ENCODE results near the gene PTGFRN. TPM values are rescaled to one million over a fixed set of nuclear protein-coding genes. Genes with fewer than 3 reads are reported as not detected.

PTGFRN gene
- total RNA-seq, 2 donors from 2014 or later: 41.6 to 43.2 TPM

DNA sequence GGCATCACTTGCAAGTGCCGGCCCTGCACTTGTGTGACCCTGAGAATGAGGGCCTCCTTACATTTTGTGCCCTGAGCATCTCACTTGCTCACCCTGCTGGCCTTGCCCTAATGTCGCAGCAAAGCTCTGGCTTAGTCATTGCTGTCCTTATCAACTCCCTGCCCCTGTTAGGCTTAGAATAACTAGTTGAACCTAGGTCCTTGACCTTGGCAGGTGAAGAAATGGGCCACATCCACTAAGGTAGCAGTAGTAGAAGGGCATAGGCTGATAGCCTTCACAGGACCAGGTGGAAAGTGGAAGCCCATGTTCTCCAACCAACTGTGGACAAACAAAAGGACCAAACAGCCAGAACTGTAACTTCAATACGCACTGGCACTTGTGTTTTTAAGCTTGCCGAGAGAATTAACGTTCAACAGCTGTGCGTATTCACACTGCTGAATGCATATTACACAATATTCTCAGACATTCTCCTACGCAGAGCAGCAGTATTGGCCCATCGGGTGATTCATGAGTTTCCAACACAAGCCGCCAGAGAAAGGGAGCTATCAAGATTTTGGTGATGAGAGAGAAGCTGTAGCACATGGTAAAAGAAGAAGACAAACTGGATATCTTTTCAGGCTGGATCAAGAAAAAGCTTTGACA, 27.7 kb upstream of the PTGFRN start:
- Mint-ChIP-seq H3K9me3 (no peaks in the 10 kb centered on the region), H3K4me3 (no peak overlapping the region), H3K4me1 (no peaks in the 10 kb centered on the region), H3K27me3 (ENCODE audit: insufficient read depth) (no peaks in the 10 kb centered on the region), H3K27ac (peak overlapping the region; percentile 37), H3K36me3 (ENCODE audit: low read depth) (no peaks in the 10 kb centered on the region)
- H3K4me3 ChIP-seq (ENCODE audit: low read length): no peak overlapping the region
- no peak overlapping the region for H3K9ac ChIP-seq (ENCODE audit: extremely low read depth, low read length, poor library complexity, severe bottlenecking)
- TF ChIP-seq, protein P1, sequence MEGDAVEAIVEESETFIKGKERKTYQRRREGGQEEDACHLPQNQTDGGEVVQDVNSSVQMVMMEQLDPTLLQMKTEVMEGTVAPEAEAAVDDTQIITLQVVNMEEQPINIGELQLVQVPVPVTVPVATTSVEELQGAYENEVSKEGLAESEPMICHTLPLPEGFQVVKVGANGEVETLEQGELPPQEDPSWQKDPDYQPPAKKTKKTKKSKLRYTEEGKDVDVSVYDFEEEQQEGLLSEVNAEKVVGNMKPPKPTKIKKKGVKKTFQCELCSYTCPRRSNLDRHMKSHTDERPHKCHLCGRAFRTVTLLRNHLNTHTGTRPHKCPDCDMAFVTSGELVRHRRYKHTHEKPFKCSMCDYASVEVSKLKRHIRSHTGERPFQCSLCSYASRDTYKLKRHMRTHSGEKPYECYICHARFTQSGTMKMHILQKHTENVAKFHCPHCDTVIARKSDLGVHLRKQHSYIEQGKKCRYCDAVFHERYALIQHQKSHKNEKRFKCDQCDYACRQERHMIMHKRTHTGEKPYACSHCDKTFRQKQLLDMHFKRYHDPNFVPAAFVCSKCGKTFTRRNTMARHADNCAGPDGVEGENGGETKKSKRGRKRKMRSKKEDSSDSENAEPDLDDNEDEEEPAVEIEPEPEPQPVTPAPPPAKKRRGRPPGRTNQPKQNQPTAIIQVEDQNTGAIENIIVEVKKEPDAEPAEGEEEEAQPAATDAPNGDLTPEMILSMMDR (conservative IDR thresholded peaks at IDR 0.05): peak; percentile 82
- H3K27ac ChIP-seq (ENCODE audit: low read depth, low read length): no peak overlapping the region
- H3K27me3 ChIP-seq (ENCODE audit: control insufficient read depth, insufficient read depth, low read length, poor library complexity, severe bottlenecking): no peaks in the 10 kb centered on the region
- peak; percentile 87 for DNase-seq
- H3K36me3 ChIP-seq (ENCODE audit: control insufficient read depth, insufficient read depth, low read length): no peaks in the 10 kb centered on the region
- H3K4me1 ChIP-seq (ENCODE audit: control insufficient read depth, insufficient read depth, low read length): peaks cover 17% of the 10 kb centered on the region
- H3K9me3 ChIP-seq (ENCODE audit: control insufficient read depth, low read length): no peaks in the 10 kb centered on the region
- 89 to 93% methylated on average over 9 of the region's 9 CpGs for WGBS, 2 experiments (ENCODE audit: insufficient coverage in 1 of 2, insufficient read length in 1 of 2)

DNA sequence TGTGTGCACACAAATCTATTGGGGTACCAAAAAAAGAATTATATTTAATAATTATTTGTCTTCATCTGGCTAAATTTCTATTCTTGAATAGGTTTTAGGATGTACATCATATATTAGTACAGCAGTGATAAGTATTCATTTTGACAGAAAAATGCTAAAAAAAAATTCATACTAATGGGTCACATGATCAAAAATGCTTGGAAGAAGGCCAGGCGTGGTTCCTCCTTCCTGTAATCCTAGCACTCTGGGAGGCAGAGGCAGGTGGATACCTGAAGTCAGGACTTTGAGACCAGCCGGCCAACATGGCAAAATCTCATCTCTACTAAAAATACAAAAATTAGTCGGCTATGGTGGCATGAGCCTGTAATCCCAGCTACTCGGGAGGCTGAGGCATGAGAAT, 26.9 kb upstream of the PTGFRN start:
- TF ChIP-seq, protein P1 (conservative IDR thresholded peaks at IDR 0.05): no peak
- WGBS, 2 experiments (ENCODE audit: insufficient coverage in 1 of 2, insufficient read length in 1 of 2): 92 to 94% methylated on average over 4 of the region's 4 CpGs

DNA sequence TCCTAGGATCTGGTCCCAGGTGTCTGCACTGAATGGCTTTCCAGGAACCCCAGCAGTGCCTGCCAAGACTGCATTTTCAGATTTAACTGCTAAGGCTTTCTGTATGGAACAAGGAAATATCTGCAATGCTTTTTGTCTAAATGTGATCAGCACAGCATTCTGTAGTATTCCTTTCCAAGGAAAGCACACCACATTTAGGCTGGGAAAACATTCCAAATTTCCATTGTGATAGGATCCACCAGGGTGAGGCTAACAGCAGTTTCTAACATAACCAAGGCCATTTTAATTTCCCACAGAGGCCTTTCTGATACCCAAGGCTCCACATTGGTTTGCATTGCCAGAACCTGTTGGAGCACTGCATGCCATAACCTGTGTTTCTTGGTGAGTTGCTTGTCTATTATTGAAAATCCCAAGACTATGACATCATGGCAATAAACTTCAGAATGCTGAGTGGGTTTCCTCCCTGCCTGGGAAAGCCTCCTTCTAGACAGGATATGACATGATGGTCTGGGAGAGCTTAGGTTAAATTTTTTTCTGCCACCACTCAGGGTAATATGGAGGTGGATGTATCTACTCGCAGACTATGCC, 23.3 kb upstream of the PTGFRN start:
- DNase-seq: no peak
- H3K27ac Mint-ChIP-seq: no peak overlapping the region
- TF ChIP-seq, protein P1 (conservative IDR thresholded peaks at IDR 0.05): no peak
- H3K4me3 ChIP-seq (ENCODE audit: low read length): no peak overlapping the region
- H3K9me3 ChIP-seq (ENCODE audit: control insufficient read depth, low read length): no peaks in the 10 kb centered on the region
- H3K36me3 Mint-ChIP-seq (ENCODE audit: low read depth): no peaks in the 10 kb centered on the region
- H3K27ac ChIP-seq (ENCODE audit: low read depth, low read length): no peak overlapping the region
- H3K27me3 ChIP-seq (ENCODE audit: control insufficient read depth, insufficient read depth, low read length, poor library complexity, severe bottlenecking): no peaks in the 10 kb centered on the region
- H3K36me3 ChIP-seq (ENCODE audit: control insufficient read depth, insufficient read depth, low read length): no peaks in the 10 kb centered on the region
- no peaks in the 10 kb centered on the region for H3K9me3 Mint-ChIP-seq
- no peaks in the 10 kb centered on the region for H3K4me1 ChIP-seq (ENCODE audit: control insufficient read depth, insufficient read depth, low read length)
- no peak overlapping the region for H3K9ac ChIP-seq (ENCODE audit: extremely low read depth, low read length, poor library complexity, severe bottlenecking)
- no CpG with 5 or more reads among the region's 1 CpG for WGBS, 2 experiments (ENCODE audit: insufficient coverage in 1 of 2, insufficient read length in 1 of 2)
- peaks cover under 1% of the 10 kb centered on the region for H3K4me1 Mint-ChIP-seq
- H3K27me3 Mint-ChIP-seq (ENCODE audit: insufficient read depth): no peaks in the 10 kb centered on the region
- no peak overlapping the region for H3K4me3 Mint-ChIP-seq

More for the DNA sequence above, 26.9 kb upstream of the PTGFRN start:
- no peak overlapping the region for H3K4me3 ChIP-seq (ENCODE audit: low read length)
- H3K9me3 Mint-ChIP-seq: no peaks in the 10 kb centered on the region
- H3K36me3 Mint-ChIP-seq (ENCODE audit: low read depth): no peaks in the 10 kb centered on the region
- H3K4me1 ChIP-seq (ENCODE audit: control insufficient read depth, insufficient read depth, low read length): peaks cover 17% of the 10 kb centered on the region
- DNase-seq: no peak
- H3K27me3 Mint-ChIP-seq (ENCODE audit: insufficient read depth): no peaks in the 10 kb centered on the region
- H3K9me3 ChIP-seq (ENCODE audit: control insufficient read depth, low read length): no peaks in the 10 kb centered on the region
- no peaks in the 10 kb centered on the region for H3K36me3 ChIP-seq (ENCODE audit: control insufficient read depth, insufficient read depth, low read length)
- no peak overlapping the region for H3K9ac ChIP-seq (ENCODE audit: extremely low read depth, low read length, poor library complexity, severe bottlenecking)
- no peak overlapping the region for H3K27ac ChIP-seq (ENCODE audit: low read depth, low read length)
- no peak overlapping the region for H3K27ac Mint-ChIP-seq
- H3K4me3 Mint-ChIP-seq: no peak overlapping the region
- H3K27me3 ChIP-seq (ENCODE audit: control insufficient read depth, insufficient read depth, low read length, poor library complexity, severe bottlenecking): no peaks in the 10 kb centered on the region
- H3K4me1 Mint-ChIP-seq: no peaks in the 10 kb centered on the region
